HCT116 (cell line): Measurements from ENCODE around the gene YPEL3. TPM values are rescaled to one million over a fixed set of nuclear protein-coding genes. Genes with fewer than 3 reads are reported as not detected.

Experiments used
- ATAC-seq: fragments of 200-7000 bp; cut with Tn5 transposase; 2 replicates; pipeline ENCODE4 v1.9.1; 2020; ENCODE audit warnings: mild to moderate bottlenecking, moderate library complexity
- BruUV-seq: library from RNA; stranded (reverse); fragments of 400-500 nt; replicated peaks from 2 replicates; lab custom pipeline; 2021; lab: Mats Ljungman, UMichigan
- CTCF ChIA-PET: fragments of 300-600 bp; sonication (Branson Sonifier 250); formaldehyde crosslinking; loops from one replicate; lab custom pipeline; 2021; ENCODE audit warnings: antibody characterized with exemption; lab: Charles Lee
- POLR2A ChIA-PET: fragments of 300-600, 350-600 bp; sonication (Branson Sonifier 250); formaldehyde crosslinking; loops from one replicate; lab custom pipeline; 2021; ENCODE audit warnings: antibody characterized with exemption; lab: Charles Lee
- RAD21 ChIA-PET, 2 experiments: fragments of 300-600 bp; sonication (Branson Sonifier 250); formaldehyde crosslinking; loops; one replicate each; lab custom pipeline; 2023; ENCODE audit warnings: low total read pairs in 2 of 2; ENCODE audit not compliant: uncharacterized antibody in 2 of 2, unreplicated experiment in 2 of 2, low non-redundant PET in 1 of 2; lab: Charles Lee
- DNase-seq: peaks from one replicate; pipeline ENCODE4 v3.0.0-alpha.2; 2010; ENCODE audit warnings: low read depth, low spot score
- H2AFZ ChIP-seq: fragments of 200-600 bp; shearing (Covaris generic), sonication (generic); 2 replicates; pipeline ENCODE4 v1.6.1; 2017; ENCODE audit warnings: low read depth, mixed run types, mixed read lengths, antibody characterized with exemption, low read length; ENCODE audit not compliant: poor library complexity, severe bottlenecking
- H3K27ac ChIP-seq: 2 replicates; pipeline ENCODE4 v1.5.1; 2012; ENCODE audit warnings: low read depth, low read length
- H3K27me3 ChIP-seq: fragments of 200-600 bp; sonication (generic); 2 replicates; pipeline ENCODE4 v1.6.1; 2016; ENCODE audit warnings: mixed run types, low read length, mixed read lengths; ENCODE audit not compliant: insufficient read depth
- H3K36me3 ChIP-seq, 2 experiments: fragments of 200-500 bp in 1 of 2; fragments of 200-600 bp in 1 of 2; sonication (Bioruptor generic) in 1 of 2; sonication (generic) in 1 of 2; 2 replicates each; pipeline versions ENCODE4 v1.5.1 to v1.6.1; 2014 to 2016; ENCODE audit warnings: low read length in 2 of 2, inconsistent platforms in 1 of 2, mixed read lengths in 1 of 2, mixed run types in 1 of 2; ENCODE audit not compliant: insufficient read depth in 2 of 2, control insufficient read depth in 1 of 2
- H3K4me1 ChIP-seq, 2 experiments: fragments of 200-600 bp in 1 of 2; sonication (generic) in 1 of 2; 2 replicates each; pipeline versions ENCODE4 v1.5.1 to v1.6.1; 2012 to 2017; ENCODE audit warnings: low read length in 2 of 2, inconsistent platforms in 1 of 2, mild to moderate bottlenecking in 1 of 2, mixed read lengths in 1 of 2, mixed run types in 1 of 2, moderate library complexity in 1 of 2; ENCODE audit not compliant: insufficient read depth in 2 of 2, control insufficient read depth in 1 of 2
- H3K4me2 ChIP-seq: fragments of 200-600 bp; sonication (generic); 2 replicates; pipeline ENCODE4 v1.6.1; 2017; ENCODE audit warnings: mixed run types, low read length, mixed read lengths
- H3K4me3 ChIP-seq, 2 experiments: fragments of 200-600 bp in 1 of 2; sonication (generic) in 1 of 2; replicated peaks in 1 of 2; 2 replicates each; pipeline ENCODE4 v1.5.1; 2011 to 2016; ENCODE audit warnings: low read length in 2 of 2, control low read depth in 1 of 2, low read depth in 1 of 2, mild to moderate bottlenecking in 1 of 2, mixed read lengths in 1 of 2, mixed run types in 1 of 2
- H3K79me2 ChIP-seq: fragments of 200-600 bp; sonication (generic); 2 replicates; pipeline ENCODE4 v1.6.1; 2017; ENCODE audit warnings: mild to moderate bottlenecking, mixed run types, low read length, moderate library complexity, mixed read lengths; ENCODE audit not compliant: insufficient read depth
- H3K9ac ChIP-seq: fragments of 200-600 bp; sonication (generic); 2 replicates; pipeline ENCODE4 v1.6.1; 2016; ENCODE audit warnings: low read length, mixed read lengths
- H3K9me2 ChIP-seq: fragments of 200-600 bp; sonication (generic), shearing (Covaris generic); 2 replicates; pipeline ENCODE4 v1.6.1; 2017; ENCODE audit warnings: mixed run types, mild to moderate bottlenecking, moderate library complexity; ENCODE audit not compliant: insufficient read depth
- H3K9me3 ChIP-seq, 2 experiments: fragments of 200-500 bp in 1 of 2; fragments of 200-600 bp in 1 of 2; sonication (Bioruptor generic) in 1 of 2; sonication (generic) in 1 of 2; 2 replicates each; pipeline ENCODE4 v1.6.1; 2014 to 2017; ENCODE audit warnings: low read length in 2 of 2, mixed read lengths in 2 of 2, inconsistent platforms in 1 of 2, low read depth in 1 of 2, mild to moderate bottlenecking in 1 of 2, mixed run types in 1 of 2, moderate library complexity in 1 of 2; ENCODE audit not compliant: control insufficient read depth in 1 of 2, insufficient read depth in 1 of 2
- H4K20me1 ChIP-seq: fragments of 200-600 bp; sonication (generic), shearing (Covaris generic); 2 replicates; pipeline ENCODE4 v1.6.1; 2017; ENCODE audit warnings: mixed run types, mild to moderate bottlenecking, moderate library complexity; ENCODE audit not compliant: insufficient read depth
- JUND ChIP-seq: IDR thresholded peaks from 2 replicates; pipeline ENCODE4 v1.6.1; 2012
- POLR2A ChIP-seq: IDR thresholded peaks from 2 replicates; pipeline ENCODE4 v1.7.0; 2011; ENCODE audit warnings: borderline replicate concordance; ENCODE audit not compliant: insufficient read depth, insufficient read length; ENCODE audit errors: extremely low read depth
- POLR2AphosphoS5 ChIP-seq: IDR thresholded peaks from 2 replicates; pipeline ENCODE4 v1.6.1; 2011; ENCODE audit warnings: mild to moderate bottlenecking, low read depth, low read length, moderate library complexity
- RAD21 ChIP-seq: IDR thresholded peaks from 2 replicates; pipeline ENCODE4 v1.6.1; 2012; ENCODE audit warnings: low read depth, mild to moderate bottlenecking
- TCF7L2 ChIP-seq: IDR thresholded peaks from 2 replicates; pipeline ENCODE4 v1.7.0; 2011; ENCODE audit warnings: borderline replicate concordance, inconsistent platforms; ENCODE audit not compliant: insufficient read depth, insufficient read length; ENCODE audit errors: extremely low read depth
- YY1 ChIP-seq: IDR thresholded peaks from 2 replicates; pipeline ENCODE4 v1.6.1; 2011; ENCODE audit warnings: low read length, low read depth, moderate library complexity, mild to moderate bottlenecking; ENCODE audit not compliant: insufficient replicate concordance; ENCODE audit errors: extremely low read depth
- ZFX ChIP-seq: fragments of 450-650 bp; IDR thresholded peaks from 2 replicates; pipeline ENCODE4 v1.6.1; 2017
- intact Hi-C: fragments of 100-400 bp; cut with micrococcal nuclease; formaldehyde crosslinking; loops from 2 replicates; pipeline ENCODE4 v1.10.0; 2022
- total RNA-seq: library from RNA; stranded (reverse); gene quantifications from one replicate; pipeline ENCODE4 v1.2.1, GENCODE V29; 2021; ENCODE audit not compliant: unreplicated experiment
- TF ChIP-seq, protein P1 (sequence below), 3 experiments: fragments of 200-600 bp in 1 of 3; sonication (generic) in 1 of 3; IDR thresholded peaks in 2 of 3; conservative IDR thresholded peaks in 1 of 3; 2 replicates each; pipeline ENCODE4 v1.5.1; 2012 to 2017; ENCODE audit warnings: low read depth in 2 of 3, low read length in 2 of 3, antibody characterized with exemption in 1 of 3, borderline replicate concordance in 1 of 3, control low read depth in 1 of 3, mild to moderate bottlenecking in 1 of 3, mixed read lengths in 1 of 3, mixed run types in 1 of 3, moderate library complexity in 1 of 3; ENCODE audit not compliant: insufficient read depth in 1 of 3

The YPEL3 gene
- total RNA-seq, 1 experiment from 2014 or later, result 10.9 TPM

- CTCF ChIA-PET, result interaction anchor here (0.6 kb wide), 1 partner anchor 9 kb away, joined by 3 read pairs; no protein-coding TSS in a partner anchor
- DNase-seq (no peak), ATAC-seq (peak; percentile 7)
- peaks cover 50% of the 10 kb centered on the region for H3K79me2 ChIP-seq
- peak; percentile 80 for TF ChIP-seq ZFX
- TF ChIP-seq RAD21, result no peak
- TF ChIP-seq POLR2A, result peak; percentile 74
- peaks cover 25 to 49% of the 10 kb centered on the region in 2 experiments for H3K4me1 ChIP-seq
- peaks cover 19 to 36% of the 10 kb centered on the region in 2 experiments for H3K36me3 ChIP-seq
- peak overlapping the region; percentile 100 for H3K27ac ChIP-seq
- peak overlapping the region; percentile 98 for H3K4me3 ChIP-seq
- H4K20me1 ChIP-seq, result peaks cover 8% of the 10 kb centered on the region; the same call in 1 of the 2 replicates
- peak overlapping the region; percentile 99 for H3K9ac ChIP-seq
- no peak overlapping the region for H2AFZ ChIP-seq
- H3K4me2 ChIP-seq, result peak overlapping the region; percentile 95
- BruUV-seq, result no TSS peak
- intact Hi-C loops, result no loop called here
- POLR2A ChIA-PET, result interaction anchor here (0.6 to 2.7 kb wide), 6 partner anchors 8 to 1752 kb away, joined by 4 to 13 read pairs (median 10); partner anchors contain the start of gene TBX6
- no peaks in the 10 kb centered on the region for H3K9me2 ChIP-seq
- no peaks in the 10 kb centered on the region for H3K9me3 ChIP-seq
- RAD21 ChIA-PET, result no interaction called here
- H3K27me3 ChIP-seq, result no peaks in the 10 kb centered on the region
Measured at GRCh38 chr16:30064729-30065101, 31.3 kb downstream of the YPEL3 start.

- H3K9ac ChIP-seq, result peak overlapping the region; percentile 99
- intact Hi-C loops, result no loop called here
- ATAC-seq, result peak; percentile 43
- no peaks in the 10 kb centered on the region for H3K9me2 ChIP-seq
- POLR2A ChIA-PET, result interaction anchor here (0.6 to 1.6 kb wide), 3 partner anchors 11 to 1751 kb away, joined by 7 to 13 read pairs (median 9); a partner anchor contains a TSS
- BruUV-seq, result no TSS peak
- H2AFZ ChIP-seq, result no peak overlapping the region
- RAD21 ChIA-PET, result no interaction called here
- peak overlapping the region; percentile 98 for H3K4me3 ChIP-seq
- no peak for DNase-seq
- H3K27me3 ChIP-seq, result no peaks in the 10 kb centered on the region
- peak overlapping the region; percentile 100 for H3K27ac ChIP-seq
- peak overlapping the region; percentile 95 for H3K4me2 ChIP-seq
- H3K9me3 ChIP-seq, result no peaks in the 10 kb centered on the region
- H3K36me3 ChIP-seq, result peaks cover 13 to 32% of the 10 kb centered on the region in 2 experiments
- H4K20me1 ChIP-seq, result peaks cover 8% of the 10 kb centered on the region; the same call in 1 of the 2 replicates
- H3K4me1 ChIP-seq, result peaks cover 25 to 47% of the 10 kb centered on the region in 2 experiments
- no peak for TF ChIP-seq JUND
- TF ChIP-seq POLR2AphosphoS5, result peak; percentile 71
- TF ChIP-seq RAD21, result no peak
- TF ChIP-seq, protein P1, sequence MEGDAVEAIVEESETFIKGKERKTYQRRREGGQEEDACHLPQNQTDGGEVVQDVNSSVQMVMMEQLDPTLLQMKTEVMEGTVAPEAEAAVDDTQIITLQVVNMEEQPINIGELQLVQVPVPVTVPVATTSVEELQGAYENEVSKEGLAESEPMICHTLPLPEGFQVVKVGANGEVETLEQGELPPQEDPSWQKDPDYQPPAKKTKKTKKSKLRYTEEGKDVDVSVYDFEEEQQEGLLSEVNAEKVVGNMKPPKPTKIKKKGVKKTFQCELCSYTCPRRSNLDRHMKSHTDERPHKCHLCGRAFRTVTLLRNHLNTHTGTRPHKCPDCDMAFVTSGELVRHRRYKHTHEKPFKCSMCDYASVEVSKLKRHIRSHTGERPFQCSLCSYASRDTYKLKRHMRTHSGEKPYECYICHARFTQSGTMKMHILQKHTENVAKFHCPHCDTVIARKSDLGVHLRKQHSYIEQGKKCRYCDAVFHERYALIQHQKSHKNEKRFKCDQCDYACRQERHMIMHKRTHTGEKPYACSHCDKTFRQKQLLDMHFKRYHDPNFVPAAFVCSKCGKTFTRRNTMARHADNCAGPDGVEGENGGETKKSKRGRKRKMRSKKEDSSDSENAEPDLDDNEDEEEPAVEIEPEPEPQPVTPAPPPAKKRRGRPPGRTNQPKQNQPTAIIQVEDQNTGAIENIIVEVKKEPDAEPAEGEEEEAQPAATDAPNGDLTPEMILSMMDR (IDR thresholded peaks at IDR 0.05 in 2 of 3, conservative IDR thresholded peaks at IDR 0.05 in 1 of 3; ENCODE audit: borderline replicate concordance in 1 of 3, insufficient read depth in 1 of 3, low read depth in 2 of 3, low read length in 2 of 3), result peak in 2 of 3 experiments; percentile 17 to 33; a peak in 2 of 6 replicates
- TF ChIP-seq YY1, result peak; percentile 19
- peak; percentile 71 for TF ChIP-seq TCF7L2
- CTCF ChIA-PET, result interaction anchor here (0.6 kb wide), 1 partner anchor 9 kb away, joined by 3 read pairs; no protein-coding TSS in a partner anchor
- H3K79me2 ChIP-seq, result peaks cover 44% of the 10 kb centered on the region
Measured at GRCh38 chr16:30063893-30064728, 31.9 kb downstream of the YPEL3 start.
